H4 (cell line): ENCODE results near the gene MAN1C1. TPM values are rescaled to one million over a fixed set of nuclear protein-coding genes. Genes with fewer than 3 reads are reported as not detected.

Experiments
- DNase-seq: peaks from one replicate; pipeline ENCODE4 v3.0.0-alpha.2; 2015; ENCODE audit warnings: low spot score
- total RNA-seq: library from RNA; depleted of rRNA; stranded (reverse); fragments of >200 nt; shearing (Covaris generic); gene quantifications from 2 replicates; pipeline ENCODE4 v1.2.3, GENCODE V29; 2014

Gene MAN1C1
- total RNA-seq, 1 experiment from 2014 or later: 0.95 TPM

GRCh38 chr1:25760871-25761270 lies 144.3 kb downstream of the MAN1C1 start:
- no peak for DNase-seq

- no peak for DNase-seq
These were observed 146.9 kb downstream of the MAN1C1 start for GRCh38 chr1:25763493-25763892.

DNA sequence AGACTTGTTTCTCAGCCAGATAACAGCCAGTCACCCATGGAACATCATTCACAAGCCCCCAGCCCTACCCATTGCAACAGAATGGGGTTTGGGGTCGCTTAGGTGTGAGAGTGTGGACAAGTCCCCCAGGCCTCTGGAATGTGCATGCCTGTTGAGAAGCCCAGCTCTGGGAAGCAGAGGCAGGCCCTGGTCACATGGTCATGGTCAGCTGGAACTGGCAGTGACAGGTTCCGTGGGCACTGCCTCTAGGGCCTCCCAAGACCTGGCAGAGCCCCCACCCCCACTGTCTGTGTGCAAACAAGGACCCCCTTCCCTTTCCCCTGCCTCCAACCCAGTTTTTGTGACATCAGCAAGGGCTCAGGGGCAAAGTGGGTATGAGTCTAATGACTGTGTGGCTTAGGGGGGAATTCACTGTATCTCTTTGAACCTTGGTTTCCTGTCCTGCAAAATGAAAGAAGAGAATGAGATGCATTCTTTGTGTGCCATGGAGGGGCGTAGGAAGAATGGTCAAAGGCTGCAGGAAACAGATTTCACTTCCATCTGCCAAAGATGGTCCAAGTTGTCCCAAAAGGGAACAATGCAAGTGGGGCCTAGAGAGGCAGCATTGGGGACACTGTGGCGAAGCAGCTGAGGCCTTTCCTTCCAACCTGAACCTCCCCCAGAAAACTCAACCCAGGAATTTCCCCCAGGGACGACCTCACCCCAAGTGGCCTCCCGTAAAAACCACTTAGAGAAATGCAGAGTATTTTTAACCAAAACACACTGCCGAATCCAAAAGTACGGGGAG lies 148.7 kb downstream of the MAN1C1 start:
- DNase-seq: no peak

- DNase-seq: no peak
These were observed 149.5 kb downstream of the MAN1C1 start for GRCh38 chr1:25765923-25766589.

DNA sequence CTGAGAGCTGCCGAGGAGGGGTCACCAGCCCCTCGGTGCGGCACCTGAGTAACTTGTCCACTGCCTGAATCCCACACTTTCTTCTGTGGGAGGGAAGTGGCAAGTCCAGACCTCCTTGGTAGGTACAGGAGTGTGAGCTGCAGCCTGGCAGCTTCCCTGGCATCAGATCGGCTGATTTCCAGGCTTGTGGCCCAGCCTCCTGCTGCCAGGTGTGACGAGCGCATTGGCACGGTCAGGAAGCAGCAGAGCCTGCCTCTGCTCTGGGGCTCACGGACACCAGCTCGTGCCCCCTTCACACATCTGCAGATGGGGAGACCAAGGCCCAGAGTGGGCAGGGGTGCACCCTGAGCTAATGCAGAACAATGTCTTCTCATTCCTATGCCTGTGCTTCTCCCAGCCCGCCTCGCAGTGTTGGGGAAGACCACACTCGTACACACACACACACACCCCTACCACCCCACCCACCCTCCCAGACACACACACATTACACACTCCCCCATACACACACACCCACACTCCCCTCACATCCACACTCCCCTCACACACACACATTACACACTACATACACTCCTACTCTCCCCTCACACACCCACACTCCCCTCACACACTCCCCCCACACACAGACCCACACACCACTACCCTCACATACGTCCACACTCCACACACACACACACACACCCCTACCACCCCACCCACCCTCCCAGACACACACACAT lies 150.3 kb downstream of the MAN1C1 start:
- DNase-seq: no peak

DNA sequence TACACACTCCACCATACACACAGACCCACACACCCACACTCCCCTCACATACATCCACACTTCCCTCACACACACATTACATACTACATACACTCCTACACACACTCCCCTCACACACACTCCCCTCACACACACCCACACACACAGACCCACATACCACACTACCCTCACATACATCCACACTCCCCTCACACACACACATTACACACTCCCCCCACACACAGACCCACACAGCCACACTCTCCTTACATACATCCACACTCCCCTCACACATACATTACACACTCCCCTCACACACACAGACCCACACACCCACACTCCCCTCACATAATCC lies 150.8 kb downstream of the MAN1C1 start:
- DNase-seq: no peak

- DNase-seq: no peak
These were observed 152.4 kb downstream of the MAN1C1 start for GRCh38 chr1:25768999-25769398.

GRCh38 chr1:25769625-25770383 lies 153.2 kb downstream of the MAN1C1 start:
- no peak for DNase-seq

- no peak for DNase-seq
These were observed 154.1 kb downstream of the MAN1C1 start for GRCh38 chr1:25770541-25771220.

GRCh38 chr1:25771221-25772114 lies 154.9 kb downstream of the MAN1C1 start:
- no peak for DNase-seq

- no peak for DNase-seq
These were observed 155.6 kb downstream of the MAN1C1 start for GRCh38 chr1:25772164-25772563.

DNA sequence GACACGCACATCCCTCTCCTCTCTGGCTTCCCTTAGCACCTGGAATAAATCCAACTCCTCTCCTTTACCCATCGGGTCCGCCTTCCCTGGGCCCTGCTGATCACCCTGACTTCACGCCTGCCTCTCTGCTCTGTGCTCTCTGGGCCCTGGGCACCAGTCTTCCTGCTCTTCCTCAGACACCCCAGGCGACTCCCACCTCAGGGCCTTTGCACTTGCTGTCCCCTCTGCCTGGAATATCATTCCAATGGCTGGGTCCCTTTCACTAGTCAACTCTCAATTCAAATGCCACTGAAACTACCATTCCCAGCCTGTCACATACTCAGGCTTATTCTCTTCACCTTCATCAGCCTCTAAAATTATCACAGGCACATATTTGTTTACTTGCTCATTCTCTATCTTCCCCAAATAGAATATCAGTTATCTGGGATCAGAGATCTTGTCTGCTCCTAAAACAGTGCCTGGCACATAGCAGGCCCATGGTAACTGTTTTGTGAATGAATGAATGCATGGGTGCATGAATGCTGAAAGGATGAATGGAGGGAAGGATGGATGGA lies 156.2 kb downstream of the MAN1C1 start:
- DNase-seq: no peak

DNA sequence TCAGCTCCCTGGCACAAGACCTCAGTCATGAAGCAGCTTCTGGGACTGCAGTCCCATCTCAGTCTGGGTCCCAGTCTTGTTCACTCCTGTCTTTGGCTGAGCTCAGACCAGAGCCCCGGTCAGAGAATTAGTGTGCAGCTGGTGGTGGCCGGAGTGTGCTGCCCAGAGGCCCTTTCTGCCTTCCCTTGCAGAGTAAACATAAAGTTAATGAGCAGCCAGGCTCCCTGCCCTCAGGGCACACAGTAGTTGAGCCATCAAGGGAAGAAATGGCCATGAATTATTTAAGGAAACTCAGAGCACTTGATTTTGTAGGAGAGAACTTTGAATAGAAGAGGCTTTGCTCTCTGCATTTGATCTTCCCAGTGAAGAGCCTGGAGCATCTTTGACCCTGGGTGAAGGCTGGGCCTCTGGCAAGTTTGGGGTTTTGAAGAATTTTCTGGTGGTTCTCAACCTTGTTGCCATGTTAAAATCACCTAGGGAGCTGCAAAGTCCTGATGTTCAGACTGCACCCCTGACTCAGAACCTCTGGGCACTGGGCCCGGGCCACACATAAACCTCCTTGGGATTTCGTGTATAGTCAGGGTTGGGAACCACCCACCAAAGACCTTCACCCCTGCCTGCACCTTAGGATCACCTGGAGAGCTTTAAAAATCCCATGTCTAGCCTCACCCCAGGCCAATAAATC lies 157.0 kb downstream of the MAN1C1 start:
- no peak for DNase-seq

- DNase-seq: no peak
These were observed 157.7 kb downstream of the MAN1C1 start for GRCh38 chr1:25774206-25774803.

DNA sequence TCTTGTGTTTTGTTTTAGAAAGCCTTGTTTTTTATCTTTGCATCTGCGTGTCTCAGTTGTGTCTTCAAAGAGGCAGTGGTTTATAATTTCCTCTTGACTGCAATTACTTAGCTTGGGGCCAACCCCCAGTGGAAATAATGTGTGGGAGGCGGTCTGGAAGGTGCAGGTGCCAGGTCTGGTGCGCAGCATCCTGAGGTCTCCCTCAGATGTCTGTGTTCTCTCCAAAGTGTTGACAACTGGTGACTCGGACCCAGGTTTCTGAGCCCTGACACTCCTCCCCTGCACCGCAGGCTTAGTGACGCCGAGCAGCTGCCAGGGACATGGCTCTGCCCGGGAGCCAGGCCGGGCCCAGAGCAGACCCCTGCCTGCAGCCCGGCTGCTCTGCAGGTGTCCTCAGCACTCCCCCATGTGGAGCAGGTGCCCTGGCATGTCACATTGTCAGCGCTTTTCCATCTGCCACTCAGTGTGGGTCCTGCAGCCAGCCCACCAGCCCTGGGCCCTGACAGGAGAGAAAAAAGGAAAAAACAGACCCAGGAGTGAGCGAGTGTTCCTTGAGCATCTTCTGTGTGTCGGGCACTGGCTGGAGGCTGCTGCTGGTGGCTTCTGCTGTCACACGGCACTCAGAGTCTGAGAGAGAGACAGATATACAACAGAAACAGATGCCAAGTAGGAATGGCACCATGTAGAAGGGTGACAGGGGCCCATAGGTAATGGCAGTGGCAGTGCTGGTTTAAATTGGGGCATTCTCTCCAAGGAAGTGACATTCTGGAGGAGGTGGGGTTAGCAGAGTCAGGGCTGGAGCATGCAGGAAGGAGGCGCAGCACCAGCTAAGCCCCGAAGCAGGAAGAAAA lies 158.6 kb downstream of the MAN1C1 start:
- DNase-seq: no peak

- DNase-seq: no peak
These were observed 162.8 kb downstream of the MAN1C1 start for GRCh38 chr1:25779388-25779787.

GRCh38 chr1:25779894-25780293 lies 163.3 kb downstream of the MAN1C1 start:
- DNase-seq: no peak
